Cardiac muscle cell (in vitro differentiated cells and primary cell): ENCODE results near the gene SLC2A9. TPM values are rescaled to one million over a fixed set of nuclear protein-coding genes. Genes with fewer than 3 reads are reported as not detected.

Source experiments
- DNase-seq, 2 donors: peaks; one replicate each; pipeline versions ENCODE4 v3.0.0 to v3.0.0-alpha.2; 2010 to 2017; ENCODE audit warnings: low read depth in 1 of 2, low spot score in 1 of 2
- H3K27ac ChIP-seq: fragments of 200-600 bp; sonication (generic); 2 replicates; pipeline ENCODE4 v1.5.1; 2016
- H3K27me3 ChIP-seq: fragments of 200-600 bp; sonication (generic); 2 replicates; pipeline ENCODE4 v1.6.0; 2016; ENCODE audit warnings: control low read depth
- H3K36me3 ChIP-seq: fragments of 200-600 bp; sonication (generic); 2 replicates; pipeline ENCODE4 v1.5.1; 2016; ENCODE audit warnings: control low read depth
- H3K4me1 ChIP-seq: fragments of 200-600 bp; sonication (generic); 2 replicates; pipeline ENCODE4 v1.8.1; 2017; ENCODE audit warnings: low read depth, mild to moderate bottlenecking, mixed run types
- H3K4me3 ChIP-seq: fragments of 200-600 bp; sonication (generic); 2 replicates; pipeline ENCODE4 v1.5.1; 2016; ENCODE audit warnings: mild to moderate bottlenecking
- H3K9me3 ChIP-seq: fragments of 200-600 bp; sonication (generic); 2 replicates; pipeline ENCODE4 v1.5.1; 2017; ENCODE audit warnings: low read depth, mild to moderate bottlenecking, control low read depth
- polyA plus RNA-seq: library from polyadenylated mRNA; unstranded; fragments of >200 nt; fragmentation: Nextera tagmentation; extraction: Ambion mirVana; gene quantifications from 2 replicates; pipeline ENCODE4 v1.2.1, GENCODE V29; 2016
- total RNA-seq: library from RNA; depleted of rRNA; stranded (reverse); fragments of >200 nt; gene quantifications from 2 replicates; pipeline ENCODE4 v1.2.3, GENCODE V29; 2016
- TF ChIP-seq, protein P1 (sequence below): IDR thresholded peaks from 2 replicates; pipeline ENCODE4 v1.5.1; 2012; ENCODE audit warnings: low read depth, mild to moderate bottlenecking, low read length

The SLC2A9 gene
- total and polyA plus RNA-seq, 2 experiments from 2014 or later, result 0.42 to 1.1 TPM

DNA sequence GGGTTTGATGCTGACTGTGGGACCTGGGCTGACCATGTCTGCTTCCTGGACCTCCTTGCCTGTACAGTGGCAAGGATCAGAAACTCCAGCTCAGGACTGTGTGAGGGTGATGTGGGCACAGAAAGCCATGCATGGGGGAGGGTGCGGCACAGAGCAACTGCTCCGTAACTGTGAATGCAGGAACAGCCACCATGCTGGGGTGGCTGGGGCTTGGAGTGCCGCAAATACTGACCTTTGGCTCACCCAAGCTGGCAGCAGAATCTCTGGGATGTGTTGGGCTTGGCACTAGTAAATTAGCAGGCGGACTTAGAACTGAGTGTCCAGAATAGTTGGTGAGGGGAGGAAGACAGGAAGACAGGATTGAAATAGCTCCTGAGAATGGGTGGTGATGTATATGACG lies 187.9 kb downstream of the SLC2A9 start:
- no peaks in the 10 kb centered on the region for H3K36me3 ChIP-seq
- no peaks in the 10 kb centered on the region for H3K27me3 ChIP-seq
- no peak overlapping the region for H3K27ac ChIP-seq
- H3K9me3 ChIP-seq, result no peaks in the 10 kb centered on the region
- TF ChIP-seq, protein P1, sequence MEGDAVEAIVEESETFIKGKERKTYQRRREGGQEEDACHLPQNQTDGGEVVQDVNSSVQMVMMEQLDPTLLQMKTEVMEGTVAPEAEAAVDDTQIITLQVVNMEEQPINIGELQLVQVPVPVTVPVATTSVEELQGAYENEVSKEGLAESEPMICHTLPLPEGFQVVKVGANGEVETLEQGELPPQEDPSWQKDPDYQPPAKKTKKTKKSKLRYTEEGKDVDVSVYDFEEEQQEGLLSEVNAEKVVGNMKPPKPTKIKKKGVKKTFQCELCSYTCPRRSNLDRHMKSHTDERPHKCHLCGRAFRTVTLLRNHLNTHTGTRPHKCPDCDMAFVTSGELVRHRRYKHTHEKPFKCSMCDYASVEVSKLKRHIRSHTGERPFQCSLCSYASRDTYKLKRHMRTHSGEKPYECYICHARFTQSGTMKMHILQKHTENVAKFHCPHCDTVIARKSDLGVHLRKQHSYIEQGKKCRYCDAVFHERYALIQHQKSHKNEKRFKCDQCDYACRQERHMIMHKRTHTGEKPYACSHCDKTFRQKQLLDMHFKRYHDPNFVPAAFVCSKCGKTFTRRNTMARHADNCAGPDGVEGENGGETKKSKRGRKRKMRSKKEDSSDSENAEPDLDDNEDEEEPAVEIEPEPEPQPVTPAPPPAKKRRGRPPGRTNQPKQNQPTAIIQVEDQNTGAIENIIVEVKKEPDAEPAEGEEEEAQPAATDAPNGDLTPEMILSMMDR, result no peak
- H3K4me3 ChIP-seq, result no peak overlapping the region
- DNase-seq, result no peak
- H3K4me1 ChIP-seq, result no peaks in the 10 kb centered on the region

DNA sequence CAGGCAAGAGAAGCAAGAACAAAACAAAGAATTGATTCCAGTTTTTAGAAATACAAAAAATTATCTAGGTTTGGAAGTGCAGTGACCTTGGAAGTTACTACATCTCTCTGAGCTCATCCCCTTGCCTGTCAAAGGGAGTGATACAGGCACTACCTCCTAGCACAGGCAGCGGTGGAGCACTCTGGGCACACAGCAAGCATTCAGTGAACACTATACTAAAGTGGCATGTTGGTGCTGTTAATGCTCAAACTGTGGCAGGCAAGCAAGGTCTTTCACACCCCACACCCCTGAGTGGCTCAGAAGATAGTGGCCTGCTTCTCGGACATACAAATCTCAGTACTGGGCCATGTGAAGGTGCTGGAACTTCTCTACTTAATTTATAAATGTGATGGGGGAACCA lies 188.7 kb downstream of the SLC2A9 start:
- Histone ChIP-seq H3K36me3 (no peaks in the 10 kb centered on the region), H3K9me3 (no peaks in the 10 kb centered on the region), H3K27ac (no peak overlapping the region), H3K4me1 (no peaks in the 10 kb centered on the region), H3K27me3 (no peaks in the 10 kb centered on the region), H3K4me3 (no peak overlapping the region)
- DNase-seq, result peak in 1 of 2 donors; percentile 37
- TF ChIP-seq, protein P1, result no peak

DNA sequence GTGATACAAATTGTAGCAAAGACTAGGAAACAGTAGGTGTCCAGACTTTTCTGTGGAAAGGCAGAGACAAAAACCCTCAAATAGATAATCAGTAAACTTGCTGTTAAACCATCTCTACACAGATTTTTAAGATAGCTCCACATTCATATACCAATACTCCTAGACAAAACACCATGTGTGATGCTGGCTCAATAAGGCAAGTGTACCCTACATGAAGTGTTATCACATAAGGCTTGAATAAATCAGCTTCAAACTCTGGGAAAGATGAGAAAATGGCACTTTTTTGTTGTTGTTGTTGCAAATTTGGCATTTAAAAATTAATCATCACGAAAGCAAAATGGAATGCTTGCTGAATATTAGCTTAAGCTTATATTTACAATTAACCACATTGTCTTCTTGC lies 194.7 kb downstream of the SLC2A9 start:
- Histone ChIP-seq H3K4me3 (no peak overlapping the region), H3K4me1 (no peaks in the 10 kb centered on the region), H3K9me3 (no peaks in the 10 kb centered on the region), H3K27me3 (no peaks in the 10 kb centered on the region), H3K27ac (no peak overlapping the region), H3K36me3 (no peaks in the 10 kb centered on the region)
- TF ChIP-seq, protein P1, result no peak
- DNase-seq, result no peak

DNA sequence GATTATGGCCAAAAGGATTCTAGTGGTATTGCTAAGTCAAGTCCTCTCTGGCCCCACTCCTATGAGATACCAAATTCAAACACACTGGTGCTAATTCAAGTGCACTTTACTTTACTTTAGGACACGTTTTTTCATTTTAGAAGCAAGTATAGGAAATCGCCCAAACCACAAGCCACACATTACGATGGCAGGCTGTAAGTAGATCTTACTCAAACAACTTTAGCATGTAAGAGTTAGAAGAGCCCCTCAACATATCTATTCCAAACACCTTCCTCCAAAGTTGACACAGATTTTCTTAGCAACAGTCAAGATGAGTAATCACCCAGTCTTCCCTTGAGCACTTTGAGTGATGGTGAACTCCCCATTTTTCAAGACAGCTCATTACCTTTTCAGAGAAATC lies 196.2 kb downstream of the SLC2A9 start:
- Histone ChIP-seq H3K36me3 (no peaks in the 10 kb centered on the region), H3K9me3 (no peaks in the 10 kb centered on the region), H3K4me1 (no peaks in the 10 kb centered on the region), H3K27ac (no peak overlapping the region), H3K4me3 (no peak overlapping the region), H3K27me3 (no peaks in the 10 kb centered on the region)
- TF ChIP-seq, protein P1, result no peak
- DNase-seq, result no peak

DNA sequence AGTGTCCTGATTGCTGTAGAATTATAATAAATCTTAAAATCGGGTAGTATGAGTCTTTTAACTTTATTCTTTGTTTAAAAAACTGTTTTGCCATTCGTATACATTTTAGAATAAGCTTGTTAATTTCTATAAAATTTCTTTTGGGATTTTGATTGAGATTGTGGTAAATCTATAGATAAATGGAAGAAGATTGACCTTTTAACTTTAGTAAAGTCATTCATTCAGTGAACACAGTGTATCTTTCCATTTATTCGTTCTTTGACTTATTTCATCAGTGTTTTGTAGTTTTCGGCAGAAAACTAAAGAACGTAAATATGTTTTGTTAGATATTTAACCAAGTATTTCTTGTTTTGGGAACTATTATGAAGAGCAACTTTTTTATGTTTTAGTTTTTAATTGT lies 201.0 kb downstream of the SLC2A9 start:
- DNase-seq, result no peak
- Histone ChIP-seq H3K9me3 (no peaks in the 10 kb centered on the region), H3K4me3 (no peak overlapping the region), H3K4me1 (no peaks in the 10 kb centered on the region), H3K27ac (no peak overlapping the region), H3K27me3 (no peaks in the 10 kb centered on the region), H3K36me3 (no peaks in the 10 kb centered on the region)
- TF ChIP-seq, protein P1, result no peak

DNA sequence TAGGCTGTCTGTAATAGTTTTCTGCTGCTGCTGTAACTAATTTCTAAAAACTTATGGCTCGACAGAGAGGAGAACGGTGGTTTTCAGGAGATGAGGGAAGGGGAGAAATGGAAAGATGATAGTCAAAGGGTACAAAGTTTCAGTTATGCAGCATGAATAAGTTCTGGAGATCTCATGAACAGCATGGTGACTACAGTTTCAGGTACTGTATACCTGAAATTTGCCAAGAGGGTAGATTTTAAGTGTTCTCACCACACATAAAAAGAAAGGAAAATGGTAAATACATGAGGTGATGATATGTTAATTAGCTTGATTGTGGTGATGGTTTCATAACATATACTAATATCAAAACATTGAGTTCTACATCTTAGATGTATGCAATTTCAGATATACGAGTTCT lies 205.0 kb downstream of the SLC2A9 start:
- no peak for DNase-seq
- Histone ChIP-seq H3K27me3 (no peaks in the 10 kb centered on the region), H3K27ac (no peak overlapping the region), H3K9me3 (no peaks in the 10 kb centered on the region), H3K36me3 (no peaks in the 10 kb centered on the region), H3K4me1 (peaks cover 3% of the 10 kb centered on the region), H3K4me3 (no peak overlapping the region)
- TF ChIP-seq, protein P1, result no peak
